Stimulated activated CD4-positive, alpha-beta T cell treated with anti-CD3 and anti-CD28 coated beads, Interleukin-15, amount 100 ng/mL, for 48 hours (primary cell): Measurements from ENCODE around the gene AVEN.
"Not testable (repeated sequence)": the region's sequence is repeated elsewhere in the genome, so short reads cannot be mapped to it uniquely, and the experiment has no call there.

ENCODE experiments used
- DNase-seq, 2 donors: peaks; one replicate each; pipeline ENCODE4 v3.0.0-alpha.2; 2020; ENCODE audit warnings: low read depth in 2 of 2

The AVEN gene

DNA sequence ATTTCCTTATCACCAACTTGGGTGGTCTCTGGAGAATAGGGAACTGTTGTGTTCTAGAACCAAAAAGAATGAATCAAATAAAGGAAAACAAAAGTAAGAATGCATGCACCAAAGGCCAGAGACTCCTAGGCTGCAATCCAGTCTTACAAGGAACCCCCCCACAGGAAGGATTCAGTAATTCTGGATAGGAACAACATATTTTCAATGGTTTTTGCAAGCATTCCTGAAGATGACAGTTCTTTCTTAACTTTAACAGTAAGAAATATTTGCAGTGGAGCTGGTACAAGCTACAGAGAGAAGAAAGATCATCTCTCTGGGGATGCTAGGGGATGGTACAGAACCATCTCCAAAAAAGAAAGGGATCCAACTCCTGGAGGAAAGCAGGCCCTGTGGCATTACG lies 186.9 kb downstream of the AVEN start:
- DNase-seq = no peak

GRCh38 chr15:33851079-33851478 lies 187.9 kb downstream of the AVEN start:
- no peak for DNase-seq

DNA sequence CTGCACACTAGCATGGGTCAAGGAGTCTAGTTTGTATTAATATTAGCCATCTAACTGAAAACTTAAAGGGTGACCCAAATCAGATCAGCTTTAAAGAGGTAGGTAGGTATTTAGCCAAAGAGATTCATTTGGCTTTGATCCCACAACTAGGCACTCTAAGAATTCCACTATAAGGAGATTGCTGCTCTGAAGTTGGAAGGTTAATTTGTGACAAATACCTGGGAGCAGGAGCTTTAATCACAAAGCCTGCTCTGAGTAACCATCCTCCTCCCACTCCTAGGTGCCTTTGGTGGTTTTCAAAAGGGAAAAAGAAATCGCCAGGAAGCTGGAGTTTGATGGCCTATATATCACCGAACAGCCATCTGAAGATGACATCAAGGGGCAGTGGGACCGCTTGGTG lies 191.0 kb downstream of the AVEN start:
- no peak for DNase-seq

DNA sequence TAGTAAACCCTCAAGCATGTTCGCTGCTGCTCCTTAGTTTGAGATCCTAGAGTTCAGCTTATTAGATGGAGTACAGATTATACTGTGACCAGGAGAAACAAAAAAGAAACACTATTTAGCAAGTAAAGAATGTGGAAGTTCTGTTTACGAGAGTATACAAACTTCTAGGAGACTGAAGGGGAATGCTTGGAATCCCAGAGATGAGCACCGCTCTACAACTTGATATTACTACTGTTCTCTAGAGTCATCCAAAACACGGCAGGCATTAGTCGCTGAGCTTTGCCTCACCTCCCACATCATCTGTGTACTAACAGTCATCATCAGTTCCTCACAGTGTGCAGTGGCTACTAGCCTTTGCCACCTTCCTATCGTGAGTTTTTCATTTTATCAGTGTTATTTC lies 192.1 kb downstream of the AVEN start:
- DNase-seq = no peak

GRCh38 chr15:33846142-33846541 lies 192.9 kb downstream of the AVEN start:
- DNase-seq = no peak

- DNase-seq = no peak
Observed at GRCh38 chr15:33844597-33844996, 194.4 kb downstream of the AVEN start.

GRCh38 chr15:33844186-33844585 lies 194.8 kb downstream of the AVEN start:
- DNase-seq = no peak

- DNase-seq = no peak
Observed at GRCh38 chr15:33840615-33841014, 198.4 kb downstream of the AVEN start.

GRCh38 chr15:33839540-33839939 lies 199.5 kb downstream of the AVEN start:
- DNase-seq = no peak

DNA sequence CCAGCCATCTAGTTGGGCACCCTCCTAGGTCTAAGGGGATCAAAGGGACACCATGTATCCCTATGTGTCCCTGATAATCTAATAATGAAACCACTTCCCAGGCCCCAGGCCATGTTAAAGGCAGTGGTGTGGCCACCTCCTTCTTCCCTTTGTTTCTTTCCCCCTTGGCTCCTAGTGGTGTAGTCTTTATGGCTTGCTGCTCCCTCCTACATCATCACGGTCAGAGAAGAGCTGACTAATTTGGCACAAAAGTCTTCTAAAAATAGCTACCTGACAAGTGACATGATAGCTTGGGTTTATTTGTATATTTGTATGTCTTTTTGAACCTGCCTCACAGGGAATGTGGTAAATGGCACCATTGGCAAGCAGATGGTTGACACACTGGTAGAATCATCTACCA lies 201.7 kb downstream of the AVEN start:
- DNase-seq = no peak

DNA sequence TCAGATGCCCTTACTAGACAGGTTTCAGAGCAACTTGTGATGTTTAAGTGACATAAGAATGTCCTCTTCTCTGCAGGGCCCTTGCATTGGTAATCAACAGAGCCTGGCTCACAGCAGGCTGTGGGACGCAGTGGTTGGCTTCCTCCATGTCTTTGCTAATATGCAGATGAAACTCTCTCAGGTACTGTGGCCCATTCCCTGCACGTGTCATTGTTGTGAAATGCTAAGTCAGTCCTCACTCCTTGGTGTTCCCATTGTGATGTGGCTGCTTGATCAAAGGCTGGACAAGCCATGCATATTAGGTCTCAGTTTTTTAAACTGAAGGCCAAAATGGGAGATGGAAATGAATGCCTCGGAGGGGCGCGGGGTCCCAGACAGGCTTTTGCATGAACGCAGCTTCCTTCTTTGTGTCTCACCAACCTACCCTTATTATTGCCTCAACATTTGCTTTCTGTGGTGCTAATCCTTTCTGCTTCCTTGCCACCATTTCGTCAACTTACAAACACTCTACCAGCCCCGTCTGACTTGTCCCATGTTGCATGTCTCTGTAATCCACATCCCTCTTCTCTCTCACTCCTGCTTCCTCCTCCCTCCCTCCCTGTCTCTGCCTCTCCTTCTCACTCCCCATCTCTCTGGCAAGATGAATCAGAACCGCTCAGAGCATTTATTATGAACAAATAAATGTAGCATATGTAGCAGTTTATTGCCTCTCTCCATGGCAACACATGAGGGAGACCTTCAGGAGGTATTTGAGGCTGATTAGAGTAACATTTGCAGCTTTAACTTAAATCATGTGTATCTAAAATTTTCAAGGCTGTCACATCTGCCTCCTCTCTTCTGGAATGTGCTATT lies 203.9 kb downstream of the AVEN start:
- no peak for DNase-seq

DNA sequence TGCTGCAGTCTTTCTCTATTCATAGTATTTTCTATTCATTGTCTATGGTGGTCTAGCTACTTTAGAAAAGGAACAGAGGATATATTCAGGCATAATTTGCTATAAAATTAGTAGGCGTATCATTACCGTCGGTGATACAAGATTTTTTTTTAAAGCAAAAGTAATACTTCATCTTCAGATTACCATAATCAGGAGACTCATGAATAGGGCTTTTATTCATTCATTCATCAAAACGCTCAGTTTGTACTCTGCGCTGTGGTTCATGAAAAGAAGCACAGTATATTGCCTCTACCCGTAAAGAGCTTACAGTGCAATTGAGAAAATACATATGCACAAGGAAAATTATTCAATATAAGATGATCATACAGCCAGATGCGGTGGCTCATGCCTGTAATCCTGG lies 207.4 kb downstream of the AVEN start:
- no peak for DNase-seq

- no peak for DNase-seq
Observed at GRCh38 chr15:33830351-33830750, 208.7 kb downstream of the AVEN start.

DNA sequence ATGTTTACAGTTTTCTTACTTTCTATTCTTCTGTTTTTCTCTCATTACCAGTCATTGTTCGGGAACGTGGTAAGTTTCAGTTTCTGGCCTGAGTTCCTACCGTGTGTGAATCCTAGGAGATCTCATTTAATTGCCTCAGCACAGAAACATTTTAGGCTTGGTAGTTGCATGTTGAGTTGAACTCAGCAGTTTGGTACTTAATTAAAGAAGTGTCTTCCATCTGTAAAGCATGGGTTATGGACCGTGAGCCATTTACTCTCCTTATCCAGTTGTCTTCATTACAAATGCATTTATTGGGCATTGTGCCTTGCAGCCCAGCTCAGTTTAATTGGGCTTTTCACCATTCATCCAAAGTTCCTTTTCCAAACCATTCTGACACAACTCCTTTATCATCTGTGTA lies 212.8 kb downstream of the AVEN start:
- DNase-seq = no peak

- DNase-seq = no peak
Observed at GRCh38 chr15:33825453-33825852, 213.6 kb downstream of the AVEN start.

DNA sequence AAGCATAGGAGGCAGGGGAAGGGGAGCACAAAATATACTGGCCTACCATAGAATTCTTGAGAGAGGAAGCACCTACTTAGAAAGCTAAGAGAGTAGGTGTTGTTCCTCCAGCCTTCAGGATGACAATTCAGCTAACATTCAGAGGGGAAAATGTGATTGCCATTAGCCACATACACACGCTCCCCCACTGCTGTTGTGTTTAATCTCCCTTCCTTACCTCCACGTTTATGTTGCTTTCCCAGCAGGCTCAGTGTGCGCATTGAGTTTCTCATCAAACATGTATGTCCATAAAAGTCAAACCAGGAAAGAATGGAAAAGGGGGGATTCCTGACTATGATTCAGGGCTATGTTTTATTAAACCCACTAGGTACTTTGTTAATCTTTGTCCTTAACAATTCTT lies 215.9 kb downstream of the AVEN start:
- no peak for DNase-seq

DNA sequence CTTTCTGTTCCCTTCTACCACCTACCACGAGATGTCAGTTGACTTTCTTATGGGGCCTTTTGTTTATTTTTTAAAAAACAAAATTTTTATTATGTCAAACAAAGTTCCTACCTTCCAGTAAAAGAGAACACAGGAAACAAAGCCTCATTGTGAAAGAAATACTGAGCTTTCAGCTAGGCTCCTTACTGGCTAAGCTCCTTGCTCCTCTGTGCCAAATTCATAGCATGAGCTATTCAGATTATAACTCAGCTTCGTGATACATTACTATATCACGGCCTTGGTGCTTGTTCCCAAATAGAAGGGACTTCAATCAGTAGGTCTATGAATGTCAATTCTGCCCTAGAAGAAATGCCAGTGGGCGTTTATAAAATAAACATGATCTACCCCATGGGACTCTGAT lies 216.5 kb downstream of the AVEN start:
- no peak for DNase-seq

- DNase-seq = not testable (repeated sequence)
Observed at GRCh38 chr15:33819499-33819898, 219.5 kb downstream of the AVEN start.
